ENCODE measurements around the gene TUBA4A.

The TUBA4A gene

GRCh38 chr2:219292616-219293015 is 38.9 kb upstream of the TUBA4A start (continued):
- TF ChIP-seq ZNF148 (tag by site-specific recombination; IDR thresholded peaks at IDR 0.05; ENCODE audit: borderline replicate concordance) (no peak), HOXA7 (CRISPR knock-in tag; IDR thresholded peaks at IDR 0.05; ENCODE audit: borderline replicate concordance) (no peak), SCRT1 (tag by site-specific recombination; IDR thresholded peaks at IDR 0.05; ENCODE audit: borderline replicate concordance) (no peak), ZNF335 (tag by site-specific recombination; conservative IDR thresholded peaks at IDR 0.05) (no peak)

- Histone ChIP-seq H3K9me3 (ENCODE audit: control insufficient read depth, insufficient read depth, low read depth, low read length) (no peaks in the 10 kb centered on the region), H3K4me3 (ENCODE audit: low read depth, low read length) (no peak overlapping the region), H3K36me3 (ENCODE audit: control insufficient read depth in 2 of 2, insufficient read depth in 1 of 2, low read length in 2 of 2) (no peaks in the 10 kb centered on the region), H3K27ac (ENCODE audit: extremely low read depth, low read depth, low read length) (no peak overlapping the region), H3K4me1 (ENCODE audit: control insufficient read depth, insufficient read depth, low read length) (no peaks in the 10 kb centered on the region; the same call in 1 of the 2 replicates)
- ChIA-PET POLR2A (interaction anchor here (2.5 kb wide), 1 partner anchor 13 kb away, joined by 9 read pairs; the partner anchor contains the start of gene DNAJB2), CTCF (interaction anchor here (0.6 to 11.6 kb wide), 10 partner anchors 13 to 312 kb away, joined by 3 to 297 read pairs (median 4); partner anchors contain the start of genes DNAJB2 and NHEJ1)
- peak; percentile 23; the same call in 1 of the 2 replicates for TF ChIP-seq GLIS1 (tag by site-specific recombination; IDR thresholded peaks at IDR 0.05)
- no peak for TF ChIP-seq GLI2 (tag by site-specific recombination; IDR thresholded peaks at IDR 0.05; ENCODE audit: borderline replicate concordance, low read depth)
- TF ChIP-seq ZNF223 (tag by site-specific recombination; IDR thresholded peaks at IDR 0.05): no peak
Measured at GRCh38 chr2:219291910-219292490, 38.3 kb upstream of the TUBA4A start.

GRCh38 chr2:219291394-219291793 is 37.7 kb upstream of the TUBA4A start:
- ChIA-PET POLR2A (interaction anchor here (2.5 kb wide), 1 partner anchor 12 kb away, joined by 9 read pairs; the partner anchor contains the start of gene DNAJB2), CTCF (interaction anchor here (1.0 to 11.6 kb wide), 4 partner anchors 12 to 132 kb away, joined by 3 to 297 read pairs (median 22); partner anchors contain the start of gene DNAJB2)
- TF ChIP-seq HOXA7 (CRISPR knock-in tag; IDR thresholded peaks at IDR 0.05; ENCODE audit: borderline replicate concordance) (no peak), ZNF600 (tag by site-specific recombination; IDR thresholded peaks at IDR 0.05) (no peak), FEZF1 (tag by site-specific recombination; IDR thresholded peaks at IDR 0.05) (no peak), ZBTB44 (tag by site-specific recombination; IDR thresholded peaks at IDR 0.05) (no peak), ZNF311 (tag by site-specific recombination; IDR thresholded peaks at IDR 0.05; ENCODE audit: borderline replicate concordance) (no peak), ZNF112 (tag by site-specific recombination; IDR thresholded peaks at IDR 0.05) (no peak), ZNF548 (tag by site-specific recombination; IDR thresholded peaks at IDR 0.05) (no peak), ZBTB26 (tag by site-specific recombination; optimal IDR thresholded peaks at IDR 0.05) (no peak), ZSCAN16 (tag by site-specific recombination; IDR thresholded peaks at IDR 0.05) (no peak), SP3 (tag by site-specific recombination; IDR thresholded peaks at IDR 0.05) (no peak), HOXD13 (CRISPR knock-in tag; IDR thresholded peaks at IDR 0.05; ENCODE audit: borderline replicate concordance) (no peak), ZNF174 (tag by site-specific recombination; IDR thresholded peaks at IDR 0.05) (no peak)
- Histone ChIP-seq H3K4me1 (ENCODE audit: control insufficient read depth, insufficient read depth, low read length) (no peaks in the 10 kb centered on the region; the same call in 1 of the 2 replicates), H3K27ac (ENCODE audit: extremely low read depth, low read depth, low read length) (no peak overlapping the region), H3K36me3 (ENCODE audit: control insufficient read depth in 2 of 2, insufficient read depth in 1 of 2, low read length in 2 of 2) (peaks cover 0 to 6% of the 10 kb centered on the region in 2 experiments; a peak in 1 of 3 replicates), H3K4me3 (ENCODE audit: low read depth, low read length) (no peak overlapping the region), H3K9me3 (ENCODE audit: control insufficient read depth, insufficient read depth, low read depth, low read length) (no peaks in the 10 kb centered on the region)
